GM19043 (cell line): Measurements from ENCODE around the gene HOXB1.

Source experiments
- ATAC-seq: cut with Tn5 transposase; IDR thresholded peaks from one replicate; pipeline ENCODE4 v1.9.1; 2021; ENCODE audit warnings: low read depth; ENCODE audit not compliant: unreplicated experiment

Gene HOXB1

GRCh38 chr17:48555258-48556228 is 24.7 kb upstream of the HOXB1 start:
- ATAC-seq: no peak

- ATAC-seq: no peak
Measured at GRCh38 chr17:48554412-48555257, 23.8 kb upstream of the HOXB1 start.

- no peak for ATAC-seq
Measured at GRCh38 chr17:48553826-48554225, 23.0 kb upstream of the HOXB1 start.

GRCh38 chr17:48553190-48553547 is 22.4 kb upstream of the HOXB1 start:
- no peak for ATAC-seq

- no peak for ATAC-seq
Measured at GRCh38 chr17:48552466-48553189, 21.8 kb upstream of the HOXB1 start.

- no peak for ATAC-seq
Measured at GRCh38 chr17:48551596-48552465, 21.0 kb upstream of the HOXB1 start.

GRCh38 chr17:48551214-48551555 is 20.4 kb upstream of the HOXB1 start:
- no peak for ATAC-seq

GRCh38 chr17:48550502-48551213 is 19.8 kb upstream of the HOXB1 start:
- ATAC-seq: no peak

GRCh38 chr17:48549914-48550501 is 19.2 kb upstream of the HOXB1 start:
- ATAC-seq: no peak

GRCh38 chr17:48549281-48549630 is 18.4 kb upstream of the HOXB1 start:
- ATAC-seq: no peak

- ATAC-seq: no peak
Measured at GRCh38 chr17:48548523-48549280, 17.9 kb upstream of the HOXB1 start.

GRCh38 chr17:48547808-48548522 is 17.2 kb upstream of the HOXB1 start:
- ATAC-seq: no peak

- ATAC-seq: no peak
Measured at GRCh38 chr17:48546924-48547807, 16.4 kb upstream of the HOXB1 start.

GRCh38 chr17:48546137-48546923 is 15.5 kb upstream of the HOXB1 start:
- no peak for ATAC-seq

GRCh38 chr17:48545539-48545938 is 14.7 kb upstream of the HOXB1 start:
- ATAC-seq: no peak

GRCh38 chr17:48545022-48545375 is 14.2 kb upstream of the HOXB1 start, which contains the start of gene HOXB2:
Gene HOXB2, minus strand, starts transcription at chr17:48545109. Its CDS starts 198 bp downstream, at chr17:48544911.
- ATAC-seq: no peak
